Putamen (tissue), 1 donor: Measurements from ENCODE around the gene CDK5RAP2.
"Not testable (repeated sequence)": the region's sequence is repeated elsewhere in the genome, so short reads cannot be mapped to it uniquely, and the experiment has no call there.

Source experiments
- DNase-seq: peaks from one replicate; pipeline ENCODE4 v3.0.0-alpha.2; 2016; ENCODE audit warnings: low spot score

Gene CDK5RAP2

GRCh38 chr9:120587328-120587727 is 7.4 kb upstream of the CDK5RAP2 start:
- DNase-seq: no peak

GRCh38 chr9:120583958-120584369 is 4.0 kb upstream of the CDK5RAP2 start:
- peak; percentile 97 for DNase-seq

GRCh38 chr9:120579139-120580050 is 572 bp downstream of the CDK5RAP2 start:
- DNase-seq: no peak

- DNase-seq: no peak
Measured at GRCh38 chr9:120574473-120574872, 5.5 kb downstream of the CDK5RAP2 start.

GRCh38 chr9:120572472-120572871 is 7.5 kb downstream of the CDK5RAP2 start:
- no peak for DNase-seq

- DNase-seq: peak; percentile 82
Measured at GRCh38 chr9:120571443-120572257, 8.3 kb downstream of the CDK5RAP2 start.

GRCh38 chr9:120570296-120570695 is 9.7 kb downstream of the CDK5RAP2 start:
- DNase-seq: no peak

GRCh38 chr9:120569556-120569955 is 10.4 kb downstream of the CDK5RAP2 start:
- DNase-seq: no peak

- DNase-seq: no peak
Measured at GRCh38 chr9:120568816-120569215, 11.2 kb downstream of the CDK5RAP2 start.

GRCh38 chr9:120567874-120568273 is 12.1 kb downstream of the CDK5RAP2 start:
- no peak for DNase-seq

GRCh38 chr9:120567081-120567480 is 12.9 kb downstream of the CDK5RAP2 start:
- no peak for DNase-seq

GRCh38 chr9:120564589-120564988 is 15.4 kb downstream of the CDK5RAP2 start:
- no peak for DNase-seq

GRCh38 chr9:120562861-120563443 is 17.0 kb downstream of the CDK5RAP2 start:
- no peak for DNase-seq

- no peak for DNase-seq
Measured at GRCh38 chr9:120561709-120562108, 18.3 kb downstream of the CDK5RAP2 start.

- DNase-seq: no peak
Measured at GRCh38 chr9:120559546-120559945, 20.4 kb downstream of the CDK5RAP2 start.

GRCh38 chr9:120558454-120558853 is 21.5 kb downstream of the CDK5RAP2 start:
- no peak for DNase-seq

GRCh38 chr9:120557205-120557604 is 22.8 kb downstream of the CDK5RAP2 start:
- DNase-seq: no peak

- DNase-seq: no peak
Measured at GRCh38 chr9:120556775-120557174, 23.2 kb downstream of the CDK5RAP2 start.

- no peak for DNase-seq
Measured at GRCh38 chr9:120555839-120556238, 24.1 kb downstream of the CDK5RAP2 start.

GRCh38 chr9:120552210-120552704 is 27.7 kb downstream of the CDK5RAP2 start:
- DNase-seq: not testable (repeated sequence)

- no peak for DNase-seq
Measured at GRCh38 chr9:120545701-120546550, 34.0 kb downstream of the CDK5RAP2 start.
